Measurements from ENCODE around the gene GYG1.

DNA sequence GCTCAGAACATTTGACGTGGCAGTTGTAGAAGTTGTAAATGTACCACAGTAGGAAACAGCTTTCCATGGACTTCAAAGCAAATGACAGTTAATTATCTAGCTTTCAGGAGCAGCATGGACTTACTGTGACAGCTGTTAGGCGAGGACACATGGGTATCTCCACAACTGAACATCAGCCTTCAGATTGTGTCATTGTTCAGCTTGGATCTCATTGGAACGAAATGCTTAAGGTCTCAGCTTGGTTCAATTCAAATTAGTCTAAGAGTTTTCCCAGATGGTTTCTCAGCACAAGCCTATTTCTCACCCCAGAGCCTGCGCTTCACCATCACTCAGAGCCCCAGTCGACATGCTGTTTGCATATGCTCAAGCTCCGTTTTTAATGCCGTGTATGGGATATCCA is 21.1 kb upstream of the GYG1 start:
- TF ChIP-seq POLR2A (IDR thresholded peaks at IDR 0.05) = no peak
- TF ChIP-seq, protein P1, sequence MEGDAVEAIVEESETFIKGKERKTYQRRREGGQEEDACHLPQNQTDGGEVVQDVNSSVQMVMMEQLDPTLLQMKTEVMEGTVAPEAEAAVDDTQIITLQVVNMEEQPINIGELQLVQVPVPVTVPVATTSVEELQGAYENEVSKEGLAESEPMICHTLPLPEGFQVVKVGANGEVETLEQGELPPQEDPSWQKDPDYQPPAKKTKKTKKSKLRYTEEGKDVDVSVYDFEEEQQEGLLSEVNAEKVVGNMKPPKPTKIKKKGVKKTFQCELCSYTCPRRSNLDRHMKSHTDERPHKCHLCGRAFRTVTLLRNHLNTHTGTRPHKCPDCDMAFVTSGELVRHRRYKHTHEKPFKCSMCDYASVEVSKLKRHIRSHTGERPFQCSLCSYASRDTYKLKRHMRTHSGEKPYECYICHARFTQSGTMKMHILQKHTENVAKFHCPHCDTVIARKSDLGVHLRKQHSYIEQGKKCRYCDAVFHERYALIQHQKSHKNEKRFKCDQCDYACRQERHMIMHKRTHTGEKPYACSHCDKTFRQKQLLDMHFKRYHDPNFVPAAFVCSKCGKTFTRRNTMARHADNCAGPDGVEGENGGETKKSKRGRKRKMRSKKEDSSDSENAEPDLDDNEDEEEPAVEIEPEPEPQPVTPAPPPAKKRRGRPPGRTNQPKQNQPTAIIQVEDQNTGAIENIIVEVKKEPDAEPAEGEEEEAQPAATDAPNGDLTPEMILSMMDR (IDR thresholded peaks at IDR 0.05) = no peak
